Measurements from ENCODE around the gene EXOC6B. TPM values are rescaled to one million over a fixed set of nuclear protein-coding genes. Genes with fewer than 3 reads are reported as not detected.

Gene EXOC6B
- total and polyA plus RNA-seq, 10 of the 15 experiments (the other 5 are each of a cell fraction or from before 2014, with no cell fraction given) = 0.23 to 2.2 (median 1.2) TPM

DNA sequence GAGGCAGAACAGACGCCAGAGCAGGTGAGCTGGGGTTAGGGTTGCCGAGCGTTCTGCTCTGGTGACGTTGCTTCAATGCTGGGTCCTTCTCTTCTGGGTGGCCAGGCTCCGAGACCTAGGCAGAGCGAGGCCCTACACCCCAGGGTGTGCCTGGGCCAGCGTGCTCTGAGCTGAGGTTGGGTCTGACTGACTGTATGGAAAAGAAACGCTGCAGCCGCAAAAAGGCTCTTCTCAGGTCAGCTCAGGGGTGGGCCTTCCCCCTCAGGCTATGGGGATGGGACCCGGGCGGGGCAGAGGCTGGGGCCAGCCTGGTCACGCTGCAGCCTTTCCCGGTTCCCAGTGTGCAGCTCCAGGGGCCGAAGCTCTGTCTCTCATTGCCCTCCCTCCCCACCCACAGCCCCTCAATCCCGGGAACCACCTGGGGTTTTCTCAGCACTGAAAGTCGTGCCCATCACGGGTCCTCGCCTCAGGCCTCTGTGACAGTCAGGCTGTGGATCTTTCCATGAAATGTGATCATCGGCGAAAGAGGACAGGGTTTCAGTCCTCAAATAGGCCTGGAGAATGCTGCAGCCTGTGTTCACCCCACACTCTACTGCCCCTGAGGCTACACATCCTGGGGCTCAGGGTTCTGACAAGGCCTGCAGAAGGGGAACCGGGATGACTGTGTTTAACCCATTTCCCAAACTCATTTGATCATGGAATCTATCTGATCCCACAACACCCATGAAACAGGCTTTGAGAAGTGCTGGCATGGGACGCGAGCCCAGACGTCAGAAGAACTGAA is 697.6 kb downstream of the EXOC6B start (continued):
- TF ChIP-seq EGR1 (IDR thresholded peaks at IDR 0.05; ENCODE audit: borderline replicate concordance in 1 of 2, low read depth in 2 of 2, low read length in 2 of 2) (no peak), JUNB (IDR thresholded peaks at IDR 0.05) (no peak), MEF2A (IDR thresholded peaks at IDR 0.05; ENCODE audit: insufficient read depth, low read depth, low read length) (no peak), NRF1 (conservative IDR thresholded peaks at IDR 0.05; ENCODE audit: low read depth, low read length) (no peak)
- TF ChIP-seq, protein P1, sequence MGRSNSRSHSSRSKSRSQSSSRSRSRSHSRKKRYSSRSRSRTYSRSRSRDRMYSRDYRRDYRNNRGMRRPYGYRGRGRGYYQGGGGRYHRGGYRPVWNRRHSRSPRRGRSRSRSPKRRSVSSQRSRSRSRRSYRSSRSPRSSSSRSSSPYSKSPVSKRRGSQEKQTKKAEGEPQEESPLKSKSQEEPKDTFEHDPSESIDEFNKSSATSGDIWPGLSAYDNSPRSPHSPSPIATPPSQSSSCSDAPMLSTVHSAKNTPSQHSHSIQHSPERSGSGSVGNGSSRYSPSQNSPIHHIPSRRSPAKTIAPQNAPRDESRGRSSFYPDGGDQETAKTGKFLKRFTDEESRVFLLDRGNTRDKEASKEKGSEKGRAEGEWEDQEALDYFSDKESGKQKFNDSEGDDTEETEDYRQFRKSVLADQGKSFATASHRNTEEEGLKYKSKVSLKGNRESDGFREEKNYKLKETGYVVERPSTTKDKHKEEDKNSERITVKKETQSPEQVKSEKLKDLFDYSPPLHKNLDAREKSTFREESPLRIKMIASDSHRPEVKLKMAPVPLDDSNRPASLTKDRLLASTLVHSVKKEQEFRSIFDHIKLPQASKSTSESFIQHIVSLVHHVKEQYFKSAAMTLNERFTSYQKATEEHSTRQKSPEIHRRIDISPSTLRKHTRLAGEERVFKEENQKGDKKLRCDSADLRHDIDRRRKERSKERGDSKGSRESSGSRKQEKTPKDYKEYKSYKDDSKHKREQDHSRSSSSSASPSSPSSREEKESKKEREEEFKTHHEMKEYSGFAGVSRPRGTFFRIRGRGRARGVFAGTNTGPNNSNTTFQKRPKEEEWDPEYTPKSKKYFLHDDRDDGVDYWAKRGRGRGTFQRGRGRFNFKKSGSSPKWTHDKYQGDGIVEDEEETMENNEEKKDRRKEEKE (IDR thresholded peaks at IDR 0.05) = no peak

DNA sequence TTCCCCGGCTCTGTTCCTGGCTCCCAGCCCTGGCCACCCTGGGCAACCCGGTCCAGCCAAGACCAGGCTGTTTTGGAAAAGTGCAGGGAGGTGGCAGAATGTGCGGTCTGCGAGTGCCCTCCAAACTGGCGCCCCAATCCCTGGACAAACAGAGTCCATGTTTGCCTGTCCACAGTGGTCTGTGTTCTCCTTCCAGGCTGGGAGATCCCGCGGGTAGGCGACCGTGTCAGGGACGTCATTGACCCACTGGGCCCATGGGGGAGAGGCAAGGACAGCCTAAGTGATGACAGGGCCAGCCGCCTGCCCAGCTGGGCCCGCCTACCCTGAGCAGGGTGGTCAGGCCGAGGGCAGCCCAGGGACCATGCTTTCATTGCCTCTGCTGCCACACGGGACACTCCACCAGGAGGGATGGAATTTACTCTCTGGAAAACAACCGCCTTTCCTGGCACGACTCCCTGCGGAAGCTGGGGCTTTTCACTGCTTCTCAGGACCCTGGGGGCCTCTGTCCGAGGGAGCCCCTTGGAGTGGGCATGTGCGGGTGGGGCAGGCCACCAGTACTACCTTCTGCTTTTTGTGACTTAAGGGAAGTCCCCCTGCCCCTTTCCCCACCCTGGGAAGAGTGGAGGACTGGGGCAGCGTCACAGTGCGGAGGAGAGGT is 698.3 kb downstream of the EXOC6B start:
- in situ Hi-C loops (cut with MboI) = loop anchor here (25.0 kb wide), 1 partner anchor 840 kb away; no protein-coding TSS in a partner anchor
- BruUV-seq (replicated peaks) = no TSS peak
- TF ChIP-seq CEBPB (IDR thresholded peaks at IDR 0.05; ENCODE audit: borderline replicate concordance in 1 of 2, low read depth in 2 of 2, low read length in 2 of 2) (no peak), KDM1A (IDR thresholded peaks at IDR 0.05; ENCODE audit: borderline replicate concordance) (no peak), NR2F1 (conservative IDR thresholded peaks at IDR 0.05) (no peak), FOS (IDR thresholded peaks at IDR 0.05; ENCODE audit: borderline replicate concordance, extremely low read depth, insufficient read length) (no peak), MTA2 (IDR thresholded peaks at IDR 0.05; ENCODE audit: low read depth) (no peak), SUZ12 (IDR thresholded peaks at IDR 0.05; ENCODE audit: unreplicated experiment) (no peak)
- TF ChIP-seq, protein P2, sequence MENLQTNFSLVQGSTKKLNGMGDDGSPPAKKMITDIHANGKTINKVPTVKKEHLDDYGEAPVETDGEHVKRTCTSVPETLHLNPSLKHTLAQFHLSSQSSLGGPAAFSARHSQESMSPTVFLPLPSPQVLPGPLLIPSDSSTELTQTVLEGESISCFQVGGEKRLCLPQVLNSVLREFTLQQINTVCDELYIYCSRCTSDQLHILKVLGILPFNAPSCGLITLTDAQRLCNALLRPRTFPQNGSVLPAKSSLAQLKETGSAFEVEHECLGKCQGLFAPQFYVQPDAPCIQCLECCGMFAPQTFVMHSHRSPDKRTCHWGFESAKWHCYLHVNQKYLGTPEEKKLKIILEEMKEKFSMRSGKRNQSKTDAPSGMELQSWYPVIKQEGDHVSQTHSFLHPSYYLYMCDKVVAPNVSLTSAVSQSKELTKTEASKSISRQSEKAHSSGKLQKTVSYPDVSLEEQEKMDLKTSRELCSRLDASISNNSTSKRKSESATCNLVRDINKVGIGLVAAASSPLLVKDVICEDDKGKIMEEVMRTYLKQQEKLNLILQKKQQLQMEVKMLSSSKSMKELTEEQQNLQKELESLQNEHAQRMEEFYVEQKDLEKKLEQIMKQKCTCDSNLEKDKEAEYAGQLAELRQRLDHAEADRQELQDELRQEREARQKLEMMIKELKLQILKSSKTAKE (IDR thresholded peaks at IDR 0.05; ENCODE audit: low read depth, poor library complexity, severe bottlenecking) = no peak
- TF ChIP-seq, protein P1 (IDR thresholded peaks at IDR 0.05) = no peak

More for the DNA sequence above, 698.3 kb downstream of the EXOC6B start:
- Histone ChIP-seq H3K9me3 (replicated peaks; ENCODE audit: control insufficient read depth, insufficient read depth, low read length) (no peaks in the 10 kb centered on the region), H3K36me3 (ENCODE audit: control insufficient read depth in 2 of 2, insufficient read depth in 2 of 2, low read length in 1 of 2) (no peaks in the 10 kb centered on the region), H3K27me3 (replicated peaks in 1 of 2; ENCODE audit: control insufficient read depth in 2 of 2, insufficient read depth in 2 of 2, low read length in 1 of 2) (no peaks in the 10 kb centered on the region; a peak in 1 of 4 replicates), H3K4me3 (no peak overlapping the region), H3K4me1 (ENCODE audit: control insufficient read depth, insufficient read depth, low read length) (no peaks in the 10 kb centered on the region), H2AFZ (ENCODE audit: control insufficient read depth, low read depth, low read length) (no peak overlapping the region), H3K4me2 (ENCODE audit: control insufficient read depth, insufficient read depth) (no peak overlapping the region), H3K9ac (ENCODE audit: control insufficient read depth, insufficient read depth, low read length) (no peak overlapping the region), H3K79me2 (ENCODE audit: control insufficient read depth, insufficient read depth, low read length) (no peaks in the 10 kb centered on the region), H4K20me1 (ENCODE audit: control insufficient read depth, insufficient read depth) (no peaks in the 10 kb centered on the region), H3K27ac (ENCODE audit: control insufficient read depth, insufficient read depth) (no peak overlapping the region)
- WGBS (ENCODE audit: insufficient coverage, insufficient replicate concordance, low lambda C conversion rate, missing lambda C conversion rate) = 42% methylated on average over 21 of the region's 21 CpGs
- DNase-seq (ENCODE audit: low read depth, low spot score) = no peak
- ATAC-seq = no peak
- intact Hi-C loops (cut with micrococcal nuclease; ENCODE audit: unreplicated experiment) = no loop called here
- CTCF ChIA-PET = interaction anchor here (1.2 kb wide), 1 partner anchor 16 kb away, joined by 3 read pairs; no protein-coding TSS in a partner anchor
- no peak for FAIRE-seq
- SMC1A ChIA-PET (ENCODE audit: uncharacterized antibody, unreplicated experiment) = no interaction called here
- RAD21 ChIA-PET (ENCODE audit: unreplicated experiment) = no interaction called here
- POLR2A ChIA-PET = no interaction called here

All from GM12878 (cell line).